Measurements from ENCODE around the gene IL19. TPM values are rescaled to one million over a fixed set of nuclear protein-coding genes. Genes with fewer than 3 reads are reported as not detected.
A peak's percentile ranks its signal among the peaks of the same experiment; 100 is the strongest.

The IL19 gene
- total RNA-seq, 4 donors from 2014 or later: 0.76 TPM; not detected in 3

DNA sequence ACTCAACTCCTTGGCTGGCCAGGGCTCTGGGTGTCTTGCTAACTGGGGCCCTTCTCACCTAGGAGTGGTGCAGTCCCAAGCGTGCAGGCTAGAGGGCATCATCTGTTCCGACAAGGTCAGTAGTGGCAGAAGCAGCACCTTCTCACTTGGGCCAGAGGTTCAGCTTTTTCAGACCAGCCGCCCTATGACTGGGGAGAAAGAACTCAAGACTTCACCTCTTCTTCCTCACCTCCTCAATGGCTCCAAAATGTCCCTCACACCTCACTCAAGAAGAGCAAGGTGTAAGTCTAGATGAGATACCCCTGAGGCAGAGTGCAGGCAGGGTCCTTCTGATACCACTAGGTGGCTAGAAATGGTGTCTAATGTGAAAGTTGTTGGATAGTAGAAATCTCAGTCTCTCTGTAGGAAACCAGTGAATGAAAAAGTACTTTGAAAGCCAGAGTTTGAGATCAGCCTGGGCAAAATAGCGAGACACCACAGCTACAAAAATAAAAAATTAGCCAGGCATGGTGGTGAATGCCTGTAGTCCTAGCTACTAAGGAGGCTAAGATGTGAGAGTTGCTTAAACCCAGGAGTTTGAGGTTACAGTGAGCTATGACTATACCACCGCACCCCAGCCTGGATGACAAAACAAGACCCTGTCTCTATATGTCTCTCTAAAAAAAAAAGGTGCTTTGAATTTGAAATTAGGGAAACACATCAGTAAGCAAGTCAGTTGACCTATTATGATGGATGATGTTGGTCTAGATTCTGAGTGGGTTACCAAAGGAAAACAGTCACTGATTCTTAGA lies 86.3 kb downstream of the IL19 start:
- Histone ChIP-seq H3K36me3 (no peaks in the 10 kb centered on the region), H3K4me1 (no peaks in the 10 kb centered on the region), H3K9me3 (peaks cover 0 to 2% of the 10 kb centered on the region in 2 donors), H3K27ac (no peak overlapping the region), H3K27me3 (no peaks in the 10 kb centered on the region), H3K4me3 (no peak overlapping the region)
- no peak for DNase-seq
- TF ChIP-seq POLR2A (IDR thresholded peaks at IDR 0.05): no peak
- TF ChIP-seq, protein P1, sequence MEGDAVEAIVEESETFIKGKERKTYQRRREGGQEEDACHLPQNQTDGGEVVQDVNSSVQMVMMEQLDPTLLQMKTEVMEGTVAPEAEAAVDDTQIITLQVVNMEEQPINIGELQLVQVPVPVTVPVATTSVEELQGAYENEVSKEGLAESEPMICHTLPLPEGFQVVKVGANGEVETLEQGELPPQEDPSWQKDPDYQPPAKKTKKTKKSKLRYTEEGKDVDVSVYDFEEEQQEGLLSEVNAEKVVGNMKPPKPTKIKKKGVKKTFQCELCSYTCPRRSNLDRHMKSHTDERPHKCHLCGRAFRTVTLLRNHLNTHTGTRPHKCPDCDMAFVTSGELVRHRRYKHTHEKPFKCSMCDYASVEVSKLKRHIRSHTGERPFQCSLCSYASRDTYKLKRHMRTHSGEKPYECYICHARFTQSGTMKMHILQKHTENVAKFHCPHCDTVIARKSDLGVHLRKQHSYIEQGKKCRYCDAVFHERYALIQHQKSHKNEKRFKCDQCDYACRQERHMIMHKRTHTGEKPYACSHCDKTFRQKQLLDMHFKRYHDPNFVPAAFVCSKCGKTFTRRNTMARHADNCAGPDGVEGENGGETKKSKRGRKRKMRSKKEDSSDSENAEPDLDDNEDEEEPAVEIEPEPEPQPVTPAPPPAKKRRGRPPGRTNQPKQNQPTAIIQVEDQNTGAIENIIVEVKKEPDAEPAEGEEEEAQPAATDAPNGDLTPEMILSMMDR (IDR thresholded peaks at IDR 0.05): no peak
- intact Hi-C loops (cut with DNase I; ENCODE audit: low total_unique reads): no loop called here

DNA sequence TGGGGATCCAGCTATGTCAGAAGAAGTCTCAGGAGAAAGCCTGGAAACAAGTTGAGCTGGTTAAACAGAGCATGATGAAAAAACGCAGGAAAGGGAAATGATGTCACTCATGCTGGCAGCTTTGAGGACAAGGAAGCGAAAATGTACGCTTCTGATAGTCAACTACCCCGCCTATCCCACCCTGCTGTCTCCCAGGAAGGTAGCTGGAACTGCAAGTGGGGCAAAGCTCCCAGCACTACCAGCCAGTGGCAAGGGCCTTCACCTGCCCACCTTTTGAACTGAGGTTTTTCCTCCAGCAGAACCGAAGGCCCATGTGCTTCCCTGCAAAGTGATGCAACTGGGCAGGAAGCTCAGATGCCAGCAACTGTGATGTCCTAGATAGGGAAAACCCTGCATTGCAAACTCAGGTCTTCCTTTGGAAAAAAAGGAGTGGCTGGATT lies 88.5 kb downstream of the IL19 start:
- DNase-seq: no peak
- Histone ChIP-seq H3K4me3 (no peak overlapping the region), H3K36me3 (no peaks in the 10 kb centered on the region), H3K27me3 (no peaks in the 10 kb centered on the region), H3K9me3 (no peaks in the 10 kb centered on the region), H3K4me1 (no peaks in the 10 kb centered on the region), H3K27ac (no peak overlapping the region)
- TF ChIP-seq, protein P1 (IDR thresholded peaks at IDR 0.05): no peak
- TF ChIP-seq POLR2A (IDR thresholded peaks at IDR 0.05): no peak
- intact Hi-C loops (cut with DNase I; ENCODE audit: low total_unique reads): no loop called here

DNA sequence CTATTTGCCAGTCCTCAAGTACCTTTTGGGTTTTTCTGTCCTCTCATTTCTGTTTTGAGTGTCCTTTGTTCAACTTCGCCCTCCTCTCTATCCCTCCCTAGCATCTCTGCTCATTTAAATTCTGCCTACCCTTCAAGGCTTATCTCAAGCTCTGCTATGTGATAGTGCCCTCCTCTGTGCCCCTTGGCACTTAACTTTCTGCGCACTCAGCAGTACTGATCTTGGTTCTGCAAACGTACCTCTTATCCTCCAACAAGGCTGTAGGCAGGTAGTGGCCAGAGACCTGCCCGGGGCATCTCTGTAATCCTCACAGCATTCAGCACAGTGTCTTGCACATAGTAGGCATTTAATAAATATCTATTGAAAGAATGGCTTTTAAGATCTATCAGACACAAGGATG lies 89.6 kb downstream of the IL19 start:
- DNase-seq: no peak
- intact Hi-C loops (cut with DNase I; ENCODE audit: low total_unique reads): no loop called here
- H3K36me3 ChIP-seq: no peaks in the 10 kb centered on the region
- no peaks in the 10 kb centered on the region for H3K27me3 ChIP-seq
- no peak overlapping the region for H3K27ac ChIP-seq
- TF ChIP-seq, protein P1 (IDR thresholded peaks at IDR 0.05): no peak
- no peak for TF ChIP-seq POLR2A (IDR thresholded peaks at IDR 0.05)
- H3K4me1 ChIP-seq: no peaks in the 10 kb centered on the region
- no peak overlapping the region for H3K4me3 ChIP-seq
- H3K9me3 ChIP-seq: no peaks in the 10 kb centered on the region

DNA sequence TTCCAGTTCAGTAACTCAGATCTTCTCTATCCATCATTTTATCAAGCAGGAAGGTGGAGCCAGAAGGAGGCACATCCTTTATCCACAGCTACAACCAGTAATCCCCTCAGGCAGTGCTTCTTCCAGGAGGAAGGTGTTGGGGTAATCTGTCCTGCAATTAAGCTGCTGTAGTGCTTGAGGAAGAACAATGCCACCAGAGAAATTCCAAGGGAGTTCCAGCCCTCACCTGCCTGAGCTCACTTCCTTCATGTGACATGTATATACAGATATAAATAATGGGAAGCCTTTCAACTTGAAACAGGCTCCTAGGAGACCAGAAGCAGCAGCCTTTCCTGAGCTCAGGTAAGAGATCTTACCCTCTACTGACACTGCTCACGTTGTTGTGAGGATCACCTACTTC lies 92.7 kb downstream of the IL19 start:
- Histone ChIP-seq H3K27me3 (no peaks in the 10 kb centered on the region), H3K4me1 (no peaks in the 10 kb centered on the region), H3K9me3 (no peaks in the 10 kb centered on the region), H3K27ac (no peak overlapping the region), H3K36me3 (no peaks in the 10 kb centered on the region), H3K4me3 (no peak overlapping the region)
- intact Hi-C loops (cut with DNase I; ENCODE audit: low total_unique reads): no loop called here
- TF ChIP-seq POLR2A (IDR thresholded peaks at IDR 0.05): no peak
- TF ChIP-seq, protein P1 (IDR thresholded peaks at IDR 0.05): no peak
- DNase-seq: no peak

DNA sequence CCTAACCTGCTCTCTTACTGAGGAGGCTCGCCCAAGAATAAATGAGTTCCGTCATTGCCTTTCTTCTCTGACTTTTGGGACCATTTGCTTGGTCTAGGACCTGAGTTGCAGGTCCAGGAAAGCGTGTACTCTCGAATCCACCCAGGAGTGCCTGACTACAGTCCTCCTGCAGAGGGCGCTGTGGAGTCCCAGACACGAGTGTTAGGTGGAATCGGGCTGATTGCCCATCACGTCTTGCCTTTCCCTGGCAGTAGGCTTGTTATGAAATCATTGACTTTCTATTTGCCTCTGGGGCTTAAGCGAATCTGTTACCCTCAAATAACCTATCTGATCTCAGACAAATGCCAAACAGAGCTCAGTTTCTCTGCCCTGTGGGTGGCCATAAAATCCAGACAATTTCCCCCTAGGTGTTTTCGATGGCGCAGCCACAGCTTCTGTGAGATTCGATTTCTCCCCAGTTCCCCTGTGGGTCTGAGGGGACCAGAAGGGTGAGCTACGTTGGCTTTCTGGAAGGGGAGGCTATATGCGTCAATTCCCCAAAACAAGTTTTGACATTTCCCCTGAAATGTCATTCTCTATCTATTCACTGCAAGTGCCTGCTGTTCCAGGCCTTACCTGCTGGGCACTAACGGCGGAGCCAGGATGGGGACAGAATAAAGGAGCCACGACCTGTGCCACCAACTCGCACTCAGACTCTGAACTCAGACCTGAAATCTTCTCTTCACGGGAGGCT lies 94.5 kb downstream of the IL19 start, which contains the start of gene IL20:
Gene IL20, plus strand, starts transcription at position 685 of the 733 bp plus-strand sequence. CDS start 230 bp downstream, outside the sequence.
- no peaks in the 10 kb centered on the region for H3K9me3 ChIP-seq
- H3K4me1 ChIP-seq: no peaks in the 10 kb centered on the region
- no peaks in the 10 kb centered on the region for H3K27me3 ChIP-seq
- intact Hi-C loops (cut with DNase I; ENCODE audit: low total_unique reads): no loop called here
- H3K36me3 ChIP-seq: no peaks in the 10 kb centered on the region
- H3K27ac ChIP-seq: peak within 1 kb of the TSS; percentile 64 to 82
- no peak within 1 kb of the TSS for H3K4me3 ChIP-seq
- TF ChIP-seq, protein P1 (IDR thresholded peaks at IDR 0.05): peak; percentile 40 to 61 (median 48)
- TF ChIP-seq POLR2A (IDR thresholded peaks at IDR 0.05): no peak
- peak; percentile 55 to 78 for DNase-seq

Data from uterus (tissue), 4 donors.